Natural killer cell (primary cell): ENCODE data around the gene SLC51A. TPM values are rescaled to one million over a fixed set of nuclear protein-coding genes. Genes with fewer than 3 reads are reported as not detected.
A peak's percentile ranks its signal among the peaks of the same experiment; 100 is the strongest.

Experiments
- ATAC-seq, 3 donors: fragments of 150-1000 bp in 2 of 3; fragments of 200-7000 bp in 1 of 3; cut with Tn5 transposase; 1 replicate in 1 of 3; 2 replicates in 2 of 3; pipeline ENCODE4 v1.10.0; 2021; ENCODE audit warnings: mild to moderate bottlenecking in 2 of 3, moderate library complexity in 2 of 3
- DNase-seq, 2 donors: peaks; one replicate each; pipeline versions ENCODE4 v3.0.0 to v3.0.0-alpha.2; 2013 to 2021; ENCODE audit warnings: mixed read lengths in 1 of 2
- H3K27ac ChIP-seq: one replicate; pipeline ENCODE4 v1.5.1; 2013; ENCODE audit warnings: mild to moderate bottlenecking, low read length
- H3K27me3 ChIP-seq: one replicate; pipeline ENCODE4 v1.6.1; 2013; ENCODE audit warnings: low read length; ENCODE audit not compliant: control insufficient read depth, insufficient read depth
- H3K36me3 ChIP-seq: one replicate; pipeline ENCODE4 v1.6.1; 2013; ENCODE audit warnings: low read length; ENCODE audit not compliant: control insufficient read depth, insufficient read depth
- H3K4me1 ChIP-seq: one replicate; pipeline ENCODE4 v1.6.1; 2013; ENCODE audit warnings: low read length; ENCODE audit not compliant: control insufficient read depth, insufficient read depth
- H3K4me3 ChIP-seq: one replicate; pipeline ENCODE4 v1.5.1; 2013; ENCODE audit warnings: low read length
- H3K9me3 ChIP-seq: one replicate; pipeline ENCODE4 v1.6.1; 2013; ENCODE audit warnings: low read length; ENCODE audit not compliant: control insufficient read depth, insufficient read depth
- H3K27ac Mint-ChIP-seq, 2 donors: one replicate each; pipeline ENCODE4 v1.8.0; 2022; ENCODE audit warnings: mild to moderate bottlenecking in 2 of 2, mixed read lengths in 2 of 2, moderate library complexity in 1 of 2
- H3K27me3 Mint-ChIP-seq, 2 donors: one replicate each; pipeline ENCODE4 v1.8.0; 2022; ENCODE audit warnings: low read depth in 2 of 2, mixed read lengths in 2 of 2
- H3K36me3 Mint-ChIP-seq: one replicate; pipeline ENCODE4 v1.8.0; 2022; ENCODE audit warnings: mixed read lengths
- H3K4me1 Mint-ChIP-seq, 2 donors: one replicate each; pipeline ENCODE4 v1.8.0; 2022; ENCODE audit warnings: mixed read lengths in 2 of 2
- H3K4me3 Mint-ChIP-seq: one replicate; pipeline ENCODE4 v1.8.0; 2022; ENCODE audit warnings: mild to moderate bottlenecking, moderate library complexity, mixed read lengths
- H3K9me3 Mint-ChIP-seq, 2 donors: one replicate each; pipeline ENCODE4 v1.8.0; 2022; ENCODE audit warnings: mixed read lengths in 2 of 2
- CTCF ChIP-seq: fragments of 200-600 bp; IDR thresholded peaks from one replicate; pipeline ENCODE4 v1.8.0; 2022; ENCODE audit warnings: antibody characterized with exemption
- WGBS: methylation state at CpG from one replicate; pipeline ENCODE4 v1.1.7; 2013; ENCODE audit warnings: missing lambda C conversion rate; ENCODE audit not compliant: insufficient coverage; 5-methylcytosine and 5-hydroxymethylcytosine counted together
- intact Hi-C: fragments of 100-400 bp; cut with micrococcal nuclease; formaldehyde crosslinking; loops from one replicate; pipeline ENCODE4 v1.14.2; 2022
- total RNA-seq, 4 donors: library from RNA; stranded (reverse); fragments of 120-200 nt in 1 of 4; gene quantifications; one replicate each; pipeline versions ENCODE4 v1.2.3 to v1.2.4, GENCODE V29; 2013 to 2022

The SLC51A gene
- total RNA-seq, 3 donors from 2014 or later (not counting 1 experiment from before 2014, with no cell fraction given), result not detected

GRCh38 chr3:196255776-196256175, 39.4 kb downstream of the SLC51A start:
- H3K36me3 Mint-ChIP-seq, result peaks cover 2% of the 10 kb centered on the region
- Histone ChIP-seq H3K9me3 (no peaks in the 10 kb centered on the region), H3K27me3 (no peaks in the 10 kb centered on the region), H3K4me1 (no peaks in the 10 kb centered on the region), H3K27ac (no peak overlapping the region), H3K36me3 (peaks cover 24% of the 10 kb centered on the region), H3K4me3 (no peak overlapping the region)
- ATAC-seq (no peak), DNase-seq (no peak)
- no peak overlapping the region for H3K27ac Mint-ChIP-seq
- no peak for TF ChIP-seq CTCF
- no peaks in the 10 kb centered on the region for H3K27me3 Mint-ChIP-seq
- peaks cover 7 to 9% of the 10 kb centered on the region in 2 donors for H3K4me1 Mint-ChIP-seq
- no peak overlapping the region for H3K4me3 Mint-ChIP-seq
- intact Hi-C loops, result loop anchor here (10.0 kb wide), 1 partner anchor 429 kb away; no protein-coding TSS in a partner anchor
- 94% methylated on average over 1 of the region's 1 CpG for WGBS
- H3K9me3 Mint-ChIP-seq, result no peaks in the 10 kb centered on the region

GRCh38 chr3:196260784-196261183, 44.5 kb downstream of the SLC51A start:
- Histone ChIP-seq H3K36me3 (peaks cover 19% of the 10 kb centered on the region), H3K9me3 (no peaks in the 10 kb centered on the region), H3K27ac (no peak overlapping the region), H3K27me3 (no peaks in the 10 kb centered on the region), H3K4me1 (no peaks in the 10 kb centered on the region), H3K4me3 (no peak overlapping the region)
- intact Hi-C loops, result no loop called here
- Mint-ChIP-seq H3K4me3 (no peak overlapping the region), H3K27me3 (no peaks in the 10 kb centered on the region), H3K36me3 (peaks cover 10% of the 10 kb centered on the region), H3K27ac (no peak overlapping the region), H3K4me1 (peaks cover 16 to 22% of the 10 kb centered on the region in 2 donors), H3K9me3 (no peaks in the 10 kb centered on the region)
- ATAC-seq, result no peak
- 95% methylated on average over 3 of the region's 4 CpGs for WGBS
- no peak for DNase-seq
- no peak for TF ChIP-seq CTCF

- DNase-seq (no peak), ATAC-seq (no peak)
- Mint-ChIP-seq H3K27ac (peak overlapping the region; percentile 28 to 76), H3K36me3 (peaks cover 10% of the 10 kb centered on the region), H3K4me1 (peaks cover 12 to 22% of the 10 kb centered on the region in 2 donors), H3K9me3 (no peaks in the 10 kb centered on the region), H3K4me3 (no peak overlapping the region), H3K27me3 (no peaks in the 10 kb centered on the region)
- TF ChIP-seq CTCF, result no peak
- no peak overlapping the region for H3K27ac ChIP-seq
- H3K9me3 ChIP-seq, result no peaks in the 10 kb centered on the region
- H3K4me3 ChIP-seq, result no peak overlapping the region
- H3K36me3 ChIP-seq, result peaks cover 23% of the 10 kb centered on the region
- intact Hi-C loops, result no loop called here
- WGBS, result 98% methylated on average over 7 of the region's 7 CpGs
- H3K27me3 ChIP-seq, result no peaks in the 10 kb centered on the region
- no peaks in the 10 kb centered on the region for H3K4me1 ChIP-seq
Observed at GRCh38 chr3:196263819-196264218, 47.5 kb downstream of the SLC51A start.
